HFF-Myc (cell line): ENCODE data around the gene CPT1B.

ENCODE experiments used
- DNase-seq: peaks from one replicate; pipeline ENCODE4 v3.0.0-alpha.2; 2011; ENCODE audit warnings: low read depth; ENCODE audit errors: extremely low read depth
- H3K4me3 ChIP-seq: replicated peaks from 2 replicates; pipeline ENCODE4 v1.5.1; 2011; ENCODE audit warnings: low read depth, mild to moderate bottlenecking, control low read depth, low read length
- CTCF ChIP-seq: IDR thresholded peaks from 2 replicates; pipeline ENCODE4 v1.5.1; 2012; ENCODE audit warnings: mild to moderate bottlenecking, low read depth, low read length, control low read depth; ENCODE audit errors: missing control alignments

The CPT1B gene

GRCh38 chr22:50562523-50563412, 15.5 kb downstream of the CPT1B start, which contains the start of gene SYCE3:
TSS of gene SYCE3 (minus strand) at chr22:50562919. CDS start at chr22:50556405, 6,514 bp downstream.
- DNase-seq = peak; percentile 47
- H3K4me3 ChIP-seq = peak within 1 kb of the TSS; percentile 51
- TF ChIP-seq CTCF = peak; percentile 91

- no peak for DNase-seq
- TF ChIP-seq CTCF = no peak
- no peak overlapping the region for H3K4me3 ChIP-seq
These were observed 16.5 kb downstream of the CPT1B start for GRCh38 chr22:50561401-50562358.

- no peak for DNase-seq
- TF ChIP-seq CTCF = no peak
- no peak overlapping the region for H3K4me3 ChIP-seq
These were observed 18.2 kb downstream of the CPT1B start for GRCh38 chr22:50560034-50560433.

GRCh38 chr22:50556703-50557102, 21.5 kb downstream of the CPT1B start:
- DNase-seq = no peak
- TF ChIP-seq CTCF = no peak
- no peak overlapping the region for H3K4me3 ChIP-seq

- TF ChIP-seq CTCF = no peak
- no peak overlapping the region for H3K4me3 ChIP-seq
These were observed 24.9 kb downstream of the CPT1B start for GRCh38 chr22:50553310-50553709.

GRCh38 chr22:50551160-50551752, 27.0 kb downstream of the CPT1B start:
- no peak for TF ChIP-seq CTCF
- no peak for DNase-seq
- no peak overlapping the region for H3K4me3 ChIP-seq

More at GRCh38 chr22:50553310-50553709, 24.9 kb downstream of the CPT1B start:
- no peak for DNase-seq
